K562 (cell line): ENCODE data around the gene ADRM1. TPM values are rescaled to one million over a fixed set of nuclear protein-coding genes. Genes with fewer than 3 reads are reported as not detected.

Experiments used
- ATAC-seq: fragments of 200-7000 bp; cut with Tn5 transposase; 3 replicates; pipeline ENCODE4 v1.9.1; 2020; ENCODE audit warnings: moderate library complexity
- BruUV-seq: library from RNA; stranded (reverse); fragments of 400-500 nt; replicated peaks from 2 replicates; lab custom pipeline; 2021; lab: Mats Ljungman, UMichigan
- CTCF ChIA-PET: fragments of 300-600 bp; formaldehyde crosslinking; extraction: SDS; loops from one replicate; lab custom pipeline; 2021; ENCODE audit warnings: low intra/inter-chr PET ratio; lab: Yijun Ruan, JAX
- POLR2A ChIA-PET: fragments of 300-600, 350-650 bp; sonication (Branson Sonifier 250); formaldehyde crosslinking; extraction: SDS; loops from one replicate; lab custom pipeline; 2021; ENCODE audit warnings: antibody characterized with exemption, inconsistent platforms; lab: Yijun Ruan, JAX
- DNase-seq, 4 experiments: peaks; one replicate each; pipeline versions ENCODE4 v3.0.0 to v3.0.0-alpha.2; 2011 to 2018; ENCODE audit warnings: low spot score in 3 of 4, mixed read lengths in 3 of 4; ENCODE audit errors: extremely low read depth in 1 of 4
- FAIRE-seq: peaks from 2 replicates; lab custom pipeline; 2011; peaks lifted over from hg19 to GRCh38; lab: Jason Lieb, UNC
- H2AFZ ChIP-seq: 2 replicates; pipeline ENCODE4 v1.6.0; 2011; ENCODE audit warnings: low read depth, low read length, control low read depth, inconsistent platforms
- H3K27ac ChIP-seq: fragments of 200-600 bp; 3 replicates; pipeline ENCODE4 v1.8.0; 2011; ENCODE audit warnings: low read depth, mild to moderate bottlenecking, control low read depth, inconsistent platforms, low read length, moderate library complexity, mixed read lengths; ENCODE audit errors: extremely low read depth
- H3K27me3 ChIP-seq, 2 experiments: fragments of 300-600 bp in 1 of 2; 2 replicates in 1 of 2; 3 replicates in 1 of 2; pipeline versions ENCODE4 v1.6.0 to v1.8.0; 2011; ENCODE audit warnings: inconsistent platforms in 2 of 2, low read length in 2 of 2, mild to moderate bottlenecking in 1 of 2, mixed read lengths in 1 of 2, moderate library complexity in 1 of 2; ENCODE audit not compliant: control insufficient read depth in 2 of 2, insufficient read depth in 2 of 2
- H3K36me3 ChIP-seq: fragments of 300-600 bp; 3 replicates; pipeline ENCODE4 v1.8.0; 2011; ENCODE audit warnings: mild to moderate bottlenecking, low read length, inconsistent platforms; ENCODE audit not compliant: control insufficient read depth, insufficient read depth
- H3K4me1 ChIP-seq, 2 experiments: fragments of 200-600 bp in 1 of 2; replicated peaks in 1 of 2; 2 replicates in 1 of 2; 3 replicates in 1 of 2; pipeline versions ENCODE4 v1.5.1 to v1.8.0; 2011; ENCODE audit warnings: inconsistent platforms in 2 of 2, low read length in 2 of 2, mild to moderate bottlenecking in 1 of 2, mixed read lengths in 1 of 2, moderate library complexity in 1 of 2; ENCODE audit not compliant: control insufficient read depth in 2 of 2, insufficient read depth in 2 of 2
- H3K4me2 ChIP-seq: 2 replicates; pipeline ENCODE4 v1.6.1; 2011; ENCODE audit warnings: low read length, control low read depth, inconsistent platforms, mixed read lengths; ENCODE audit not compliant: insufficient read depth
- H3K4me3 ChIP-seq: fragments of 200-600 bp; sonication (generic), shearing (Covaris generic); 2 replicates; pipeline ENCODE4 v1.5.1; 2016; ENCODE audit warnings: control low read depth, inconsistent platforms
- H3K79me2 ChIP-seq: fragments of 200-600 bp; 3 replicates; pipeline ENCODE4 v1.8.0; 2011; ENCODE audit warnings: low read length, inconsistent platforms; ENCODE audit not compliant: control insufficient read depth, insufficient read depth
- H3K9ac ChIP-seq, 2 experiments: 2 replicates each; pipeline versions ENCODE4 v1.6.0 to v1.6.1; 2011; ENCODE audit warnings: low read depth in 2 of 2, low read length in 2 of 2, control low read depth in 1 of 2, inconsistent platforms in 1 of 2, mild to moderate bottlenecking in 1 of 2, mixed read lengths in 1 of 2; ENCODE audit not compliant: insufficient read depth in 1 of 2
- H3K9me1 ChIP-seq: one replicate; pipeline ENCODE4 v1.6.0; 2011; ENCODE audit warnings: inconsistent platforms, mild to moderate bottlenecking, low read length, moderate library complexity; ENCODE audit not compliant: control insufficient read depth, insufficient read depth
- H3K9me3 ChIP-seq: replicated peaks from 2 replicates; pipeline ENCODE4 v1.5.1; 2011; ENCODE audit warnings: low read depth, low read length, inconsistent platforms; ENCODE audit not compliant: control insufficient read depth, insufficient read depth
- H4K20me1 ChIP-seq: replicated peaks from 2 replicates; pipeline ENCODE4 v1.6.1; 2011; ENCODE audit warnings: low read length, inconsistent platforms, mixed read lengths; ENCODE audit not compliant: control insufficient read depth, insufficient read depth
- ARID3B ChIP-seq: fragments of 250-450 bp; sonication (Bioruptor Pico); IDR thresholded peaks from 2 replicates; pipeline ENCODE4 v1.4.0; 2020; ENCODE audit warnings: borderline replicate concordance
- HDAC2 ChIP-seq: fragments of 450-650 bp; IDR thresholded peaks from 2 replicates; pipeline ENCODE4 v1.6.1; 2016; ENCODE audit warnings: mild to moderate bottlenecking
- HMGXB4 ChIP-seq: sonication (generic); formaldehyde crosslinking; IDR thresholded peaks from 2 replicates; pipeline ENCODE4 v1.8.1; 2023; ENCODE audit warnings: mild to moderate bottlenecking, missing genetic modification reagents
- MCM3 ChIP-seq: fragments of 450-650 bp; IDR thresholded peaks from 2 replicates; pipeline ENCODE4 v1.6.1; 2016
- PRPF4 ChIP-seq: fragments of 200-400 bp; formaldehyde crosslinking; IDR thresholded peaks from one replicate; pipeline ENCODE4 v1.6.1; 2017; ENCODE audit warnings: low read length, low read depth, mild to moderate bottlenecking; ENCODE audit not compliant: insufficient read depth, poor library complexity, severe bottlenecking
- SNAPC5 ChIP-seq: fragments of 250-450 bp; sonication (Bioruptor Pico); IDR thresholded peaks from 2 replicates; pipeline ENCODE4 v1.8.0; 2021; ENCODE audit warnings: moderate library complexity, mild to moderate bottlenecking, inconsistent platforms
- SUPT5H ChIP-seq: fragments of 450-650 bp; IDR thresholded peaks from 2 replicates; pipeline ENCODE4 v1.6.1; 2016
- ZC3H8 ChIP-seq: fragments of 450-650 bp; IDR thresholded peaks from 2 replicates; pipeline ENCODE4 v1.6.1; 2017
- ZNF133 ChIP-seq: fragments of 250-450 bp; sonication (Bioruptor Pico); IDR thresholded peaks from 2 replicates; pipeline ENCODE4 v1.4.0; 2020; ENCODE audit warnings: mild to moderate bottlenecking
- ZNF282 ChIP-seq: sonication (generic); formaldehyde crosslinking; IDR thresholded peaks from 2 replicates; pipeline ENCODE4 v1.8.1; 2023; ENCODE audit warnings: missing genetic modification reagents
- ZNF583 ChIP-seq: fragments of 250-450 bp; sonication (Bioruptor Pico); IDR thresholded peaks from 2 replicates; pipeline ENCODE4 v1.4.0; 2020
- WGBS: fragments of 100-300 bp; shearing (Covaris generic); methylation state at CpG from one replicate; pipeline ENCODE4 v1.1.6; 2016; ENCODE audit warnings: low coverage, mixed read lengths; ENCODE audit not compliant: insufficient coverage; ENCODE audit errors: missing lambda C conversion rate; 5-methylcytosine and 5-hydroxymethylcytosine counted together
- in situ Hi-C: fragments of 300-500 bp; cut with MboI; formaldehyde crosslinking; loops from 4 replicates; pipeline ENCODE4 v1.15.0; 2018; ENCODE audit warnings: inconsistent platforms, mixed read lengths
- intact Hi-C: fragments of 100-400 bp; cut with micrococcal nuclease; formaldehyde crosslinking; loops from 2 replicates; pipeline ENCODE4 v1.14.2; 2022
- polyA plus RNA-seq, 8 experiments: library from polyadenylated mRNA; depleted of rRNA in 4 of 8; stranded (reverse) in 5 of 8; unstranded in 3 of 8; fragments of >200 nt; fragmentation: Nextera tagmentation in 2 of 8; fragmentation: Illumina TruSeq in 1 of 8; extraction: Ambion mirVana in 2 of 8; extraction: Trizol in 1 of 8; gene quantifications; 2 replicates each; pipeline versions ENCODE4 v1.2.1 to v1.2.3, GENCODE V29; 2011 to 2014; ENCODE audit warnings: inconsistent platforms in 1 of 8, missing spikeins in 1 of 8
- total RNA-seq, 7 experiments: library from RNA; depleted of rRNA in 6 of 7; stranded (reverse); fragments of >200 nt in 6 of 7; fragmentation: Illumina TruSeq in 2 of 7; extraction: Trizol in 2 of 7; gene quantifications; 2 replicates each; pipeline versions ENCODE4 v1.2.1 to v1.2.3, GENCODE V29; 2011 to 2021; ENCODE audit warnings: low replicate concordance in 1 of 7

ADRM1 gene
- total and polyA plus RNA-seq, 9 of the 15 experiments (the other 6 are each of a cell fraction or from before 2014, with no cell fraction given): 5.0 to 223 (median 67.4) TPM

GRCh38 chr20:62272200-62272599 lies 30.6 kb upstream of the ADRM1 start:
- WGBS: 86% methylated on average over 5 of the region's 10 CpGs
- Histone ChIP-seq H3K36me3 (peaks cover 21% of the 10 kb centered on the region; the same call in 2 of the 3 replicates), H4K20me1 (peaks cover 19% of the 10 kb centered on the region), H3K79me2 (no peaks in the 10 kb centered on the region), H3K9ac (peak overlapping the region in 1 of 2 experiments; percentile 17; a peak in 1 of 4 replicates), H3K4me1 (peaks cover 11 to 21% of the 10 kb centered on the region in 2 experiments; a peak in 4 of 5 replicates), H3K4me2 (no peak overlapping the region), H3K27me3 (no peaks in the 10 kb centered on the region), H3K4me3 (no peak overlapping the region), H3K27ac (no peak overlapping the region), H3K9me1 (no peaks in the 10 kb centered on the region), H2AFZ (no peak overlapping the region), H3K9me3 (no peaks in the 10 kb centered on the region)
- BruUV-seq: no TSS peak
- ATAC-seq (no peak), FAIRE-seq (no peak), DNase-seq (no peak)
- TF ChIP-seq SNAPC5 (CRISPR knock-in tag): no peak
- no peak for TF ChIP-seq HMGXB4 (CRISPR knock-in tag)
- no peak for TF ChIP-seq ARID3B (CRISPR knock-in tag)
- TF ChIP-seq SUPT5H: no peak
- no peak for TF ChIP-seq ZNF583 (CRISPR knock-in tag)
- no peak for TF ChIP-seq PRPF4
- TF ChIP-seq ZC3H8: no peak
- TF ChIP-seq ZNF282: no peak
- TF ChIP-seq MCM3: no peak
- no peak for TF ChIP-seq HDAC2
- TF ChIP-seq ZNF133 (CRISPR knock-in tag): no peak
- intact Hi-C loops: no loop called here
- CTCF ChIA-PET: no interaction called here
- POLR2A ChIA-PET: interaction anchor here (0.6 to 0.7 kb wide), 3 partner anchors 9 to 652 kb away, joined by 3 read pairs; no protein-coding TSS in a partner anchor
- in situ Hi-C loops: no loop called here
